HS-27A (cell line): ENCODE measurements around the gene SYCP2.
"Not testable (repeated sequence)": the region's sequence is repeated elsewhere in the genome, so short reads cannot be mapped to it uniquely, and the experiment has no call there.

Experiments used
- DNase-seq: peaks from one replicate; pipeline ENCODE4 v3.0.0-alpha.2; 2012; ENCODE audit warnings: low read depth, missing footprints

SYCP2 gene, protein sequence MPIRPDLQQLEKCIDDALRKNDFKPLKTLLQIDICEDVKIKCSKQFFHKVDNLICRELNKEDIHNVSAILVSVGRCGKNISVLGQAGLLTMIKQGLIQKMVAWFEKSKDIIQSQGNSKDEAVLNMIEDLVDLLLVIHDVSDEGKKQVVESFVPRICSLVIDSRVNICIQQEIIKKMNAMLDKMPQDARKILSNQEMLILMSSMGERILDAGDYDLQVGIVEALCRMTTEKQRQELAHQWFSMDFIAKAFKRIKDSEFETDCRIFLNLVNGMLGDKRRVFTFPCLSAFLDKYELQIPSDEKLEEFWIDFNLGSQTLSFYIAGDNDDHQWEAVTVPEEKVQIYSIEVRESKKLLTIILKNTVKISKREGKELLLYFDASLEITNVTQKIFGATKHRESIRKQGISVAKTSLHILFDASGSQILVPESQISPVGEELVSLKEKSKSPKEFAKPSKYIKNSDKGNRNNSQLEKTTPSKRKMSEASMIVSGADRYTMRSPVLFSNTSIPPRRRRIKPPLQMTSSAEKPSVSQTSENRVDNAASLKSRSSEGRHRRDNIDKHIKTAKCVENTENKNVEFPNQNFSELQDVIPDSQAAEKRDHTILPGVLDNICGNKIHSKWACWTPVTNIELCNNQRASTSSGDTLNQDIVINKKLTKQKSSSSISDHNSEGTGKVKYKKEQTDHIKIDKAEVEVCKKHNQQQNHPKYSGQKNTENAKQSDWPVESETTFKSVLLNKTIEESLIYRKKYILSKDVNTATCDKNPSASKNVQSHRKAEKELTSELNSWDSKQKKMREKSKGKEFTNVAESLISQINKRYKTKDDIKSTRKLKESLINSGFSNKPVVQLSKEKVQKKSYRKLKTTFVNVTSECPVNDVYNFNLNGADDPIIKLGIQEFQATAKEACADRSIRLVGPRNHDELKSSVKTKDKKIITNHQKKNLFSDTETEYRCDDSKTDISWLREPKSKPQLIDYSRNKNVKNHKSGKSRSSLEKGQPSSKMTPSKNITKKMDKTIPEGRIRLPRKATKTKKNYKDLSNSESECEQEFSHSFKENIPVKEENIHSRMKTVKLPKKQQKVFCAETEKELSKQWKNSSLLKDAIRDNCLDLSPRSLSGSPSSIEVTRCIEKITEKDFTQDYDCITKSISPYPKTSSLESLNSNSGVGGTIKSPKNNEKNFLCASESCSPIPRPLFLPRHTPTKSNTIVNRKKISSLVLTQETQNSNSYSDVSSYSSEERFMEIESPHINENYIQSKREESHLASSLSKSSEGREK (N-terminal part only)

DNA sequence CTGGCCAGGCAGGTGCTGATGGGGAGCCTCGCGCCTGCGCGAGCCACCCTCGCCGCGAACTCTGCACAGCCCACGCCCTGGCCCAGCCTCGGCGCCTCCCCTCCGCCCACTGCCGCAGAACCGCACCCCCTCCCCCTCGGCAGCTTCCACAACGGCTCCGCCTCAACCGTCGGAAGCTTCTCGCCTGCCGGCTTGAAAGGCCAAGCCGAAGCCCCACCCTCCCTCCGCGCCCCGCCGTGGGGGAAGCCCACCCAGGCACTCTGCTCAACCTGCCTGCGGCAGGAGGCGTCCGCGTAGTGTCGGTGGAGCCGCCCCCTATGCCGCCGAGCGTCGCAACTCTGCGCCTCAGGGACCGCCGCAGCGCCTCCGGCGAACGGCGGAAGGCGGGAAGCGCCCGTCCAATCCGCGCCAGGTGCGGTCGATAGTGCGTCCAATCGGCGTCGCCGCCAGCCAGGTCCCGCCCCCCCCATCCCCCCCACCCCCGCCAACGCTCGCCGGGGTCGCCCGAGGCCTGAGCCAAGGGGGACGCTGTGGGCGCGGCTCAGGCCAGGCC, at the start of gene SYCP2:
Gene SYCP2 (minus strand): TSS at position 342 of the 553 bp plus-strand sequence. CDS start 11,224 bp downstream, outside the sequence.
- DNase-seq = no peak

DNA sequence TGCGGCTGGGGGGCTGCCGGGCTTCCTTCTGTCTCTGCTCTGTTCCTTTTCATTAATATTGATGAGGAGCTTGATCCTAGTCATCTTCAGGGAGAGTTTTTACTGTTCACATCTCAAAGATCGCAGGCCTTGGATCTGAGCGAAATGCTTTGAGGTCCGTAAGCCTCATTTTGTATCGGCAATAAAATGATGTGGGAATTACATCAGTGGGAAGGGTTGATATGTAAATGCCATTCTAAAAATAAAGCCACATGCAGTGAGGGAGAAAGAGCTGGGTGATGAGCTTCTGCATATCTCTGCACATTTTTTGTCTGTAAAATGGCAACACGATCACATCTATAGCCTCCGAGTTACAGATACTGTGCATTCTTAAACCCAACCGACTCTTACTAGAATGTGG, 49.6 kb upstream of the SYCP2 start:
- no peak for DNase-seq

DNA sequence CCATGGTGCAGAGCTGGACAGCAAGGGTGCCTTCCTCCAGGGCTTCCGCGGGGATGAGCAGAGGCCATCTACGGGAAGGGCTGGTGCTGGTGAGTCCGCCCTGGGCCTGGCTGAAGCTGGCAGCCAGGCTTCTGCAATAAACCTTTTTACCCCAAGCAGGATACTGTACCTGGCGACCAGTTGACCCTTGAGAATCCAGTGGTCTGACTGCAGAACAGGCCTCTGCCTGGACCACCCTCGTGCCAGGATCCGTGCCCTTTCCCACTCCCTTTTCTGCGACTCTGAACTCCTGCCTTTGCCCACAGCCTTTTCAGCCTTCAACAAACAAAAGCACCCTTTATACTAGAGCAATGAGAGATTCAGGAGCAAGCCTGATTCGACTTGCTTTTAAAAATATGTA, 43.6 kb upstream of the SYCP2 start:
- DNase-seq = no peak

DNA sequence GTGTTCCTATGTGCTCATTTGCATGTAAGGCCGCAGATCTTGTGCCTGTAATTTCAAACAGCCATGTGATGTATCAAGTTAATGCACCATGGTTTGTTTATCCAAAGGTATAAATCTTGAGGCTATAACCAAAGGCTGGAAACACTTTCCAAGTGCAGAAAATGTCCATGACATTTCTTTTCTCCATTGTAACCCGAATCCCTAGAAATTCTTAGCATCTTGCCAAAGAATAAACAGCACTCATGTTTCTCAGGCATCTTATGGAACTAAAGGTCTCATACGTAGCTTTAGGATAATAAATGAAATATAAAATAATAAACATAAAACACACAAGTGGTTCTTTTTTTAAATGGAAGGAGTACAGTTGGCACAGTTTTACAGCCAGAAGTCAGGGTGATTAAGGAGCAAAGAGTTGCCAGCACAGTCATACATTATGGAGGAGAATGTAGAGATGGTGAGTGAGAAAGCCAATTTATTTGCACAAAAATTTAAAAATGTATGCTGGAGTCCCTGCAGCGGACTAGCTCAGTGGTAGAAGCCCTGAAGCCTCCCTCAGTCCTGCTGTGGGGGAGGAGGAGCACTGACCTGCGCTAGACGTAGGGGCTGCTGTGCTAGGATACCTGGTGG, 42.8 kb upstream of the SYCP2 start:
- DNase-seq = no peak

DNA sequence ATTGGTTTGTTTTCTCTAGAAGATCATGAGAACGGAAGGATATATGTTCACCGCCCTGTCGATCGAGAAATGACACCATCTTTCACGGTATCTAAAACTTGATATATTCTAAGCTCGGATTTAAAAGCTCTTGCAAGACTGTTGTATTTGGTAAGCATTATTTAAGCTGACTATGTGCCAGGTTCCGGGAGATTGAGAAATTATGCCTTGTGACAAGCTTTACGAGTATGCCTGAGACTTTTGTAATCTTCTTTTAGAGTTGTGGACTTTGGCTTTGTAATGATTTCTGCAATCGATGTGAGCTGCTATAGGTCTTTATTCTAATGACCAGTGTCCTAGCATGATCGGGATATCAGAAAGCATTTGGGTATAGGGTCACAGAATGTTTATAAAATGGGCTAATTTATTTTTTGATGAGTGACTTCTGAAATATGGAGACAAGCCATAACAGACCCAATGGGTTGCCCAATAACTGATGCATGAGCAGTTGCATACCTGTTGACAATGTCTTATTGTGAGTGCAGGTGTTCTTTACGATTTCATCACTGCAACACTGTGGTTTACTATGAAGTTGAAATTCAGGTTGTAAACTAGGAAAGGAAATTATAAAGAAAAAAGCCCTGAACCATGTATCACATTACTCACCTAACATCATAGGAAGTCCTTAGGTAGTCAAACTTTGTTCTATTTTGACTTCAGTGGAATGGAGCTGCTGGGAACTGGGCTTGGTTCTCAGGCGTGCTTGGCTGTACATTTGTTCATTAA, 38.8 kb upstream of the SYCP2 start:
- DNase-seq = no peak

DNA sequence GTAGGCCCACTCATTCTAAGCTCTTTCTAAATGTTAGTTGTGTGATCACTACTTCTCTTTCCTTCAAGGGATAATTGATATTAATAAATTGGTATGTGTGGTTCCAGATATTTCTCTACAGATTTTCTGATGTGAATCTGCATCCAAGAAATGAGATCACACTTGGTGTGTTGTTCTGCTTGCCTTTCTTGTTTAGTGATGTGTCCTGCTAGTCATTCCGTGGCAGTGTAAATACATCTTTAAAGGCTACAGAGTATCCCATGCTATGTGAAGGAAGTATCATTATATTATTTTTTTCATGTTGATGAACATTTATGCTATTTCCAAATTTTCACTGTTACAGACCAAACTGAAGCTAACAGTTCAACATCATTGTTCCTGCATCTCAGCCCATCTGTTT, 38.0 kb upstream of the SYCP2 start:
- DNase-seq = no peak

DNA sequence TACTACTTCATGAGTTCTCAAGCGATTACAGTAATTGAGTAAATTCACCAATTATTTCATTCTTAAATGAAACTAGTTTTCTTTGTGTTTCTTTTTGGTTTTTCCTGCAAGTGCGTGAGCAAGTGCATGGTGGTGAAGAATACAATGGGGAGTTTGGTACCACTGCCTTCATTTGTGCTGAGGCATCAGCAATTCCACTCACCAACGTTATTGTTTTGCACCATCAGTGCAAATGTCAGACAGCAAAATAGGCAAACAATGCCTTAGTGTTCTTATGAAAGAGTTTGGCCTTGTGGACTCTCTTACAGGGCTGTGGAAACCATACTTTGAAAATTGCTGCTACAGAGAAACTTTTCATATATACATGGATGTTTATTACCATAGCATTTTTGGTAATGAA, 33.0 kb upstream of the SYCP2 start:
- no peak for DNase-seq

DNA sequence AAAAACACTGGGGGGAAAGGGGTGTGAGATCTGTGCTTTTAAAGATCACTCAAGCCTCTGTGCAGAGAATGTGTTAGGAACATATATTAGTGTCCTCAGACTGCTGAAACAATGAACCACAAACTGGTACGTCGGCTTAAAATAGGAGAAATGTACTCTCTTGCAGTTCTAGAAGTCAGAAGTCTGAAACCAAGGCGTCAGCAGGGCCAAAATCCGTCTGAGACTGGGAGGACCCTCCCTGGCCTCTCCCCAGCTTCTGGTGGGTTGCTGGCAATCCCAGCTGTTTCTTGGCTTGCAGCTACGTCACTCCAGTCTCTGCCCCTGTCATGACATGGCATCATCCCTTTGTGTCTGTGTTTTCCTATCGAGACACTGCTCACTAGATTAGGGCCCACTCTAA, 28.7 kb upstream of the SYCP2 start:
- no peak for DNase-seq

DNA sequence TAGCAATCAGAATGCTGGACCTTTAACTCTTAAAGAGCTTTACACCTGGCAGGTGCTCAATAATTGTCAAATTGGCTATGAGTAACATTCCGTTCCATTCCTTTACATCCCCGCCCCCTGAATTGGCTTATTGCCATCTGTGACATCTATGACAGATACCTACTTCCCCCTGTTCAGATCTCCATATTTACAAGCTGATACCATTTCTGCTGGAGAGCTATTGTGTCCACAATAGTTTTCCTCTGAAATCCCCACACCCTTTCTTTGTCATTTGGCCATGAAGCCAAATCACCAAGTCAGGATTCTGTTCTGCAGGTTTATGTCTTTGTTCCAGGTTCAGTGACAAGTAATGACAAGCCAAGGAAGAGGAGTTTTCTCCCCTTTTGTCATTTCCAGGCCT, 28.0 kb upstream of the SYCP2 start:
- DNase-seq = no peak

DNA sequence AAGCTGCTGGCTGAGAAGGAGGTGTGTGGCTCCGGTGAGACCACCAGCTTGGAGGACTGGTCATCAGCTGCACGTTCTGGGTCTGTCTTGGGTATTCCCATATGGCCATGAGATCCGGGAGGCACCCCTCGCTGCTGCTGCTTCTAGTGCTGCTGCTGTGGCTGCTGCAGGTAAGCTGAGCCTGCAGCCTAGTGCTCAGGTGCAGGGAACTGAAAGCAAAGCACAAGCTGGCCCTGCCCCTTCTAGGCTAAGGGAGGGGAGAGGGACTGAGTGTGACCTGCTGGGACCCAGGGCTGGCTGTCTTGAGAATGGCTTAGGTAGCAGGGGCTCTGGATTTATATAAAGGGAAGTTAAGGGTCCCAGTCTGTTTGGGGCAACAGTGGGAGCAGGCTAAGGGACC, 25.2 kb upstream of the SYCP2 start:
- DNase-seq = no peak

DNA sequence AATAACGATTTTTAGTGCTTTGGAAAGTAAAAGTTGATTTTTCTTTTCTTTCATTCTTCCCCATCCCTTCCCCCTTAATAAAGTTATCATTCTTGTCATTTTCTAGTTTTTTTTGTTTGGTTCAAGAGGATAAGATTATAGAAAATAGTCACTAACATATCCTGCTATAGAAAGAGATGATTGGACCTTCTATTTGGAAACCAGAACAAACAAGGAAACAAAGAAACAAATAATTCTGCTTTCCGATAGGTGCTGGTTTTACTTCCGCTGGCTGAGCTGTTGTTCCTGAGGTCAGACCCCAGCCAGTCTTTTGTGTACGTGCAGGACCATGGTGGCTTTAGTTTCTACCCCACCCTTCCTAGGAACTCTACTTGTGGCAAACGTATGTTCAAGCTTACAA, 24.7 kb upstream of the SYCP2 start, which contains the start of gene CDH26:
Gene CDH26 (plus strand): TSS at position 301 of the 400 bp plus-strand sequence. CDS start 304 bp downstream, outside the sequence.
- DNase-seq = no peak

DNA sequence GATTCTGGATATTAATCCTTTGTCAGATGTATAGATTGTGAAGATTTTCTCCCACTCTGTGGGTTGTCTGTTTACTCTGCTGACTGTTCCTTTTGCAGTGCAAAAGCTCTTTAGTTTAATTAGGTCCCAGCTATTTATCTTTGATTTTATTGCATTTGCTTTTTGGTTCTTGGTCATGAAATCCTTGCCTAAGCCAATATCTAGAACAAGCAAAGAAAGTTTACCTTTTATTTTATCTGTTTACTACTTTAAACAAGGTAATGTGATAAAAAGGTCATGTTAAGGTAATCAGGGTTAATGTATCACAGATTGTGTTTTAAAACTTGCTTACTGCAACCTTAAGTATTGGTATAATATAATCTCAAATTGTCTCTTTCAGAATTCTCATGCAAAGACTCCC, 24.1 kb upstream of the SYCP2 start:
- not testable (repeated sequence) for DNase-seq

DNA sequence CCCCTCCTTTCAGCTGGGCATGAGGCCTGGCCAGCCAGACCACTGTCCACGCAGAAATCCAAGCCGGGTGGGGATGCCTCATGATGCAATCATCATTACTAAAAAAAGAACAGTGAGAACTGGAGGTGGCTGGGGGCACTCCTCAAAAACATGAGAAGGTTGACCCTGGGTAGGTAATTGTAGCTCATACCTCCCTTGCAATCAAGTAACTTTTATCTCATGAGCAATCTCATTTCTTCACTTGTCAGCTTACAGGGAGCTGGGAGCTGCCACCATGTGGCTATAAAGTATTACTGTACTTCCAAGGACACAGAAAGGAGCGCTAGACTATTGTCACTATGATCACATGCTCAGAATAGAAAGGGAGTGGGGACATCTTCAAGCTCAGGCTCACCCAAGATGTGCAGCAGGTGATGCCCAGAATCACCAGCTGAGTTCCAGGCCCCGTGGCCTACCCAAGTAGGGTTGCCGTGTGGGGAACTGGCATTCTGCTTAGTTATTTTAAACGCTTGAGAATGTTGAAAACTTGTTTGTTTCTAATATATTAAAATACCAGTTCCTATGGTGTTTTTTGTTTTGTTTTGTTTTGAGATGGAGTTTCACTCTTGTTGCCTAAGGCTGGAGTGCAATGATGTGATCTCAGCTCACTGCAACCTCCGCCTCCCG, 21.8 kb upstream of the SYCP2 start:
- no peak for DNase-seq

DNA sequence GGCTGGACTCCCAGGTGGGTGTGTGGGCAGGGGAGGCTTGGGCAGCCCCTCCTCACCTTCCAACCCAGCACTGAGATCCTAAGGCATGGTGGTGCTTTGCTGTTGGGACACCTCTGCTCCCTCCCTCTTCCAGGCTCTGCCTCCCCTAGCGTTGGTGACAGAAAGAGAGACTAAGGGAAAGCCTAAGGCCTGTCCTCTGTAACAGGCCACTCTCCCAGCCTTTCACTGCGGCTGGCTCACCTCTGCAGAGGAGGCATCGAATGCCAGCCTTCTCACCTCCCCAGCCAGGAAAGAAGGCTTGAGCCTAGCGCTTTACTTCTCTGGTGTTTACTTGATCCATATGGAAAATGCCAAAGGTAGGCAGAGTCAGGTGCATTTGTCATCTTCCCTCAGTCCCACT, 21.3 kb upstream of the SYCP2 start:
- no peak for DNase-seq

DNA sequence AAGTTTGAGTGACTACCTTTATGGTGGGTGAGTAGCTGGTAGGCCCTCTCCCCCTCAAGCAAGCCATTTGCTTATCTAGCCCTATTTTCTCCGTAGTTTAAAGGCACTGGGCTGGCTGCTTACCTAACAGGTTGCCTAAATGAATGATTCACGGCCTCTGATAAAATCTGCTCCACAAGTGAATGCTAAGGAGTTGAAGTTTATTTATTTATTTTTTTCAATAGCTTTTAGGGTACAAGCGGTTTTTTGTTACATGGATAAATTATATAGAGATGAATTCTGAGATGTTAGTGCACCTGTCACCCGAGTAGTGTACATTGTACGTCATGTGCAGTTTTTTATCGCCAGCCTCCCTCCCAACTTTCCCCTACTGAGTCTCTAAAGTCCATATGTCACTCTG, 16.5 kb upstream of the SYCP2 start:
- no peak for DNase-seq

DNA sequence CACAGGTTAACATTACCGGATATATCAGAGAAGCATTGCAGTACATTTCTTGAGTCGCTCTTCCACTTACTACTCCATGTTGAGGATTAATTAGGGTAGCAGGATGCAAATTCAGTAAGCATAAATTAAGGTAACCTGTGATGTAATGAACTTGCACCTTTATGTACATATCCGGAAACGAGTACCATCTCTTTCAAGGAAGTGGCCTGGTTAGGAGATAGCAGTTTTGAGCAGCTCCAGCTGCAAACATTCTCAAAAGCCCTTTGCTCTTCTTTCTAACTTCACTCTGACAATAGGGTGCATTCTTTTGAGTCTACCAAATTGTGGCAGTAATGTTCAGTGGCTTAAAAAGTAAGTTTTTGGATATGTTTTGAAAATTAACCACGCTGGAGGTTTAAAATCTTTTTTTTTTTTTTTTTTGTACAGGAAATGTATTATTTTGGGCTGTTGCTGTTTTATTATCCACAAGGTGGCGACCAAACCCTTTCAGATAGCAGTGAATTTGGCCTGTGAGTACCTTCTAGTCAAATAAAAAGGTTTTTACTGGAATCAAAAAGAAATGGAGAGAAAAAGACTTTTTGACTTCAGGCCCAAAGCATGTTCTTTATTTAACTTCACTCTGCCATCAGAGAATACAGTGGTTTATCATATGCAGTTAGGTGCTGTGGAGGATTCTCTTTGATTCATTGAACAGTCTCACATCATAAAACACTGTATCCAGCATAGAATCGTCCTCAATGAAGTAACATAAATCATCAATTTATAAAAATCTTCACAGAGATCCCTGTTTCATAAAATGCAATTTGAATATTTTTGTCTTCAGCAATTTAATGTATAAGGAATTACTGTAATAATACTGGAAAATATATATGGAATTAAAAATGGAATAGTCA, 15.6 kb upstream of the SYCP2 start:
- no peak for DNase-seq

DNA sequence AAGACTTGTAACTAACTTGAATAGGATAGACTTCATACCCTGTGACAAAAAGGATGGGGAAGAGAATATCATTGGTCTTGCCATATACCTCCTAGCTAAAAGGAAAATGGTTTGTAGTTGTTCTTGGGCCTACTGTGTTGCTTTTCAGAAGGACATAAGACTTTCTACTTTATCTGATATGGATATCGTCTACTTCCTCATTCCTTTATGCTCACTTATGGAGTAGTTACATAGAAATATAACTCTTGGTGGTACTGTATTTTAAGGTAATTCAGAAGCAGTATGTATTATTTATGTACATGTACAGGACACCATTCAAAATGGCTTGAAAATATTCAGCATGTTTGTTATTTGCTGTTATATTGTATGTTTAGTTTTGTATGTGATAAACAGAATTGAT, 14.8 kb upstream of the SYCP2 start:
- no peak for DNase-seq

DNA sequence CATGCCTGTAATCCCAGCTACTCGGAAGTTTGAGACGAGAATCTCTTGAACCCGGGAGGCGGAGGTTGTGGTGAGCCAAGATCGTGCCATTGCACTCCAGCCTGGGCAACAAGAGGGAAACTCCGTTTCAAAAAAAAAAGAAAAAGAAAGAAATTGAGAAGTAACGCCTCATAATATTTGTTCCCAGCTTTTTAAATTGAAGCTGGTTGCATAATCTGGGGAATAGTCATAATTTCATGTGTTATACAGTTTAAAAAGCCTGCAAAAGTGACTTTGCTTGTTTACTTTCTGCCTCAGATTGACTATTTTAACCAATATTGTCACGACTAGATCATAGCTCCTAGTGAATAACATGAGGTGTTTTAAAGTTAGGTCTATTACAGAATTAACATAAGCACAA, 13.9 kb upstream of the SYCP2 start:
- DNase-seq = no peak

DNA sequence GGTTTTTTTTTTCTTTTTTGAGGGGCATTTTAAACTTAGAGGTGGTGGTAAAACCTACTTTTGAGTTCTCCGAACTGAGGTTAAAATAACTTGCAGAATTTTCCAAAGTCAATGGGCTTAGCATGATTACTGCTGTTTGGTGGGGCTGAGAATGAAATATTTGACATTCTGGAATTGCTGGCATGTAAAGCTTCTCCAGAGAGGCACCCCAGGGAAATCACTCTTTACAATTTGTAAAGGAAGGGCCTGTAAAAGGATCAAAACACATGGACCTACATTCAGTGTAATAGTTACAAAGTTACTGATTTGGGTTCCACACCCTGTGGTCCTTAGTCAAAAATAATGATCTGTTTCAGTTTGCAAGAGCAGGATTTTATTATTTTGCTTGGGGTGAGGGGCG, 12.3 kb upstream of the SYCP2 start:
- DNase-seq = no peak
